Measurements from ENCODE around the gene ECM2. TPM values are rescaled to one million over a fixed set of nuclear protein-coding genes. Genes with fewer than 3 reads are reported as not detected.

The ECM2 gene
- total RNA-seq, 1 experiment from 2014 or later = not detected

GRCh38 chr9:92518199-92518598, 17.6 kb downstream of the ECM2 start:
- Histone ChIP-seq H3K9me3 (ENCODE audit: control insufficient read depth, insufficient read depth, low read depth, low read length) (no peaks in the 10 kb centered on the region), H3K27ac (ENCODE audit: low read length) (no peak overlapping the region), H3K4me1 (ENCODE audit: control insufficient read depth, insufficient read depth, low read length) (no peaks in the 10 kb centered on the region), H3K4me3 (ENCODE audit: low read depth in 2 of 2, low read length in 2 of 2) (no peak overlapping the region), H3K36me3 (ENCODE audit: control insufficient read depth, insufficient read depth, low read length) (no peaks in the 10 kb centered on the region), H3K27me3 (ENCODE audit: control insufficient read depth, insufficient read depth, low read length) (no peaks in the 10 kb centered on the region)
- CTCF ChIA-PET = no interaction called here
- POLR2A ChIA-PET = interaction anchor here (0.6 kb wide), 1 partner anchor 93 kb away, joined by 3 read pairs; no protein-coding TSS in a partner anchor
- ATAC-seq = no peak
- in situ Hi-C loops (cut with HindIII; ENCODE audit: low pct_unique_long_range_greater_than_20kb, low sequenced_read_pairs) = no loop called here
- TF ChIP-seq POLR2AphosphoS5 (IDR thresholded peaks at IDR 0.05; ENCODE audit: low read depth, low read length) = no peak
- no peak for TF ChIP-seq CTCF (IDR thresholded peaks at IDR 0.05)
- TF ChIP-seq, protein P1, sequence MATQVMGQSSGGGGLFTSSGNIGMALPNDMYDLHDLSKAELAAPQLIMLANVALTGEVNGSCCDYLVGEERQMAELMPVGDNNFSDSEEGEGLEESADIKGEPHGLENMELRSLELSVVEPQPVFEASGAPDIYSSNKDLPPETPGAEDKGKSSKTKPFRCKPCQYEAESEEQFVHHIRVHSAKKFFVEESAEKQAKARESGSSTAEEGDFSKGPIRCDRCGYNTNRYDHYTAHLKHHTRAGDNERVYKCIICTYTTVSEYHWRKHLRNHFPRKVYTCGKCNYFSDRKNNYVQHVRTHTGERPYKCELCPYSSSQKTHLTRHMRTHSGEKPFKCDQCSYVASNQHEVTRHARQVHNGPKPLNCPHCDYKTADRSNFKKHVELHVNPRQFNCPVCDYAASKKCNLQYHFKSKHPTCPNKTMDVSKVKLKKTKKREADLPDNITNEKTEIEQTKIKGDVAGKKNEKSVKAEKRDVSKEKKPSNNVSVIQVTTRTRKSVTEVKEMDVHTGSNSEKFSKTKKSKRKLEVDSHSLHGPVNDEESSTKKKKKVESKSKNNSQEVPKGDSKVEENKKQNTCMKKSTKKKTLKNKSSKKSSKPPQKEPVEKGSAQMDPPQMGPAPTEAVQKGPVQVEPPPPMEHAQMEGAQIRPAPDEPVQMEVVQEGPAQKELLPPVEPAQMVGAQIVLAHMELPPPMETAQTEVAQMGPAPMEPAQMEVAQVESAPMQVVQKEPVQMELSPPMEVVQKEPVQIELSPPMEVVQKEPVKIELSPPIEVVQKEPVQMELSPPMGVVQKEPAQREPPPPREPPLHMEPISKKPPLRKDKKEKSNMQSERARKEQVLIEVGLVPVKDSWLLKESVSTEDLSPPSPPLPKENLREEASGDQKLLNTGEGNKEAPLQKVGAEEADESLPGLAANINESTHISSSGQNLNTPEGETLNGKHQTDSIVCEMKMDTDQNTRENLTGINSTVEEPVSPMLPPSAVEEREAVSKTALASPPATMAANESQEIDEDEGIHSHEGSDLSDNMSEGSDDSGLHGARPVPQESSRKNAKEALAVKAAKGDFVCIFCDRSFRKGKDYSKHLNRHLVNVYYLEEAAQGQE (IDR thresholded peaks at IDR 0.05; ENCODE audit: insufficient read depth in 1 of 2, low read depth in 2 of 2, low read length in 1 of 2) = no peak
- no peak for TF ChIP-seq TCF7L2 (IDR thresholded peaks at IDR 0.05; ENCODE audit: low read depth, low read length)
- no peak for TF ChIP-seq SIN3A (IDR thresholded peaks at IDR 0.05; ENCODE audit: borderline replicate concordance, insufficient read depth, low read depth, low read length)
- no TSS peak for BruUV-seq (replicated peaks)
- no peak for DNase-seq (ENCODE audit: low read depth, low spot score)
- intact Hi-C loops (cut with micrococcal nuclease; ENCODE audit: unreplicated experiment) = no loop called here

DNA sequence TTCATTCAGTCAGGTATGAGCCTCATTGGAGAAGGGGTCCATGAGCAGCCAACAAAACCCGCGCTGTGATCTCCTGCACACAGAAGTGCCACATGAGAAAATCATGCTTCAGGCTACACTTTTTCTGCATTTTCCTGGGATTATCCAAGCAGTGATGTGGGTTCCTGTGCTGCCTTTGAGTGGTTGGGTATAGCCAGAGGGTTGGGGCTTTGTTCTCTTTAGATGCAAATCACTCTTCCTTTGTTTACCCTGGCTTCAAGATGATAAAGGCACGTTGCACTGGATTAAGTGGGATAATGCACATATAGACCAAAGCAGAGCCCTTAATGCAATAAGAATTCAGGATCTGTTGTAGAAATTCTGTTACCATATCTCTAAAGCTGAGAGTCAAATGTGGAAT, 18.7 kb downstream of the ECM2 start:
- Histone ChIP-seq H3K4me3 (ENCODE audit: low read depth in 2 of 2, low read length in 2 of 2) (no peak overlapping the region), H3K27ac (ENCODE audit: low read length) (no peak overlapping the region), H3K9me3 (ENCODE audit: control insufficient read depth, insufficient read depth, low read depth, low read length) (no peaks in the 10 kb centered on the region), H3K36me3 (ENCODE audit: control insufficient read depth, insufficient read depth, low read length) (no peaks in the 10 kb centered on the region), H3K4me1 (ENCODE audit: control insufficient read depth, insufficient read depth, low read length) (no peaks in the 10 kb centered on the region), H3K27me3 (ENCODE audit: control insufficient read depth, insufficient read depth, low read length) (no peaks in the 10 kb centered on the region)
- DNase-seq (ENCODE audit: low read depth, low spot score) (no peak), ATAC-seq (no peak)
- no peak for TF ChIP-seq SIN3A (IDR thresholded peaks at IDR 0.05; ENCODE audit: borderline replicate concordance, insufficient read depth, low read depth, low read length)
- TF ChIP-seq POLR2AphosphoS5 (IDR thresholded peaks at IDR 0.05; ENCODE audit: low read depth, low read length) = no peak
- no peak for TF ChIP-seq CTCF (IDR thresholded peaks at IDR 0.05)
- TF ChIP-seq, protein P1 (IDR thresholded peaks at IDR 0.05; ENCODE audit: insufficient read depth in 1 of 2, low read depth in 2 of 2, low read length in 1 of 2) = no peak
- no peak for TF ChIP-seq TCF7L2 (IDR thresholded peaks at IDR 0.05; ENCODE audit: low read depth, low read length)
- CTCF ChIA-PET = no interaction called here
- BruUV-seq (replicated peaks) = no TSS peak
- intact Hi-C loops (cut with micrococcal nuclease; ENCODE audit: unreplicated experiment) = no loop called here
- in situ Hi-C loops (cut with HindIII; ENCODE audit: low pct_unique_long_range_greater_than_20kb, low sequenced_read_pairs) = no loop called here
- POLR2A ChIA-PET = no interaction called here
